Neural progenitor cell (in vitro differentiated cells): ENCODE results near the gene SURF1.

Experiments
- CTCF ChIP-seq: fragments of 200-600 bp; sonication (generic); IDR thresholded peaks from 2 replicates; pipeline ENCODE4 v1.5.1; 2017; ENCODE audit warnings: antibody characterized with exemption, mild to moderate bottlenecking
- EZH2phosphoT487 ChIP-seq: fragments of 200-600 bp; sonication (generic); IDR thresholded peaks from 2 replicates; pipeline ENCODE4 v1.6.1; 2017; ENCODE audit warnings: antibody characterized with exemption

DNA sequence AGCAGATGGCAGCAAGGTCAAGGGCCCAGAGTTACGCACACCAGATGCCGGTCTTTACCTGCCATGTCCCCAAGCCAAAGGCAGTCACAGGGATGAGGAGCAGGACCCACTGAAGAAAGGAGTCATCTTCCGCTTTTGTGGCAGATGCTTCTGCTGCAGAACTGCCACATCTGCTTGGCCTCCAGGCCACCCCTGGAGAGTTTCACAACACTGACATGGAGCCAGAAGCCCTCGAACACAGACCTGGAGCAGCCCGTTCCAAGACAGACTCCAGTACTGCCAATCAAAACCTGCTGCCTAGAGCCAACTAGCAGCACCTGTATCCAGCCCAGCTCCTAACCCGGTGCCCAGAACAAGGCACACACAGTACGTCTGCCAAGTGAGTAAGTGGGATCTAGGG is 1.5 kb downstream of the SURF1 start:
- no peak for TF ChIP-seq EZH2phosphoT487
- no peak for TF ChIP-seq CTCF
